ENCODE measurements around the gene MKRN1. TPM values are rescaled to one million over a fixed set of nuclear protein-coding genes. Genes with fewer than 3 reads are reported as not detected.
"Not testable (repeated sequence)": the region's sequence is repeated elsewhere in the genome, so short reads cannot be mapped to it uniquely, and the experiment has no call there.

Gene MKRN1
- polyA plus RNA-seq, 1 donor: 85.2 TPM

GRCh38 chr7:140458201-140458600 lies 21.1 kb downstream of the MKRN1 start:
- Histone ChIP-seq H3K27me3 (ENCODE audit: control insufficient read depth, insufficient read depth, low read length) (no peaks in the 10 kb centered on the region), H3K9me3 (ENCODE audit: control insufficient read depth, low read depth, low read length) (no peaks in the 10 kb centered on the region), H3K27ac (ENCODE audit: low read length) (no peak overlapping the region), H3K4me1 (ENCODE audit: control insufficient read depth, insufficient read depth, low read length) (no peaks in the 10 kb centered on the region), H3K36me3 (ENCODE audit: control insufficient read depth, insufficient read depth, low read length) (peaks cover 64% of the 10 kb centered on the region), H3K4me3 (ENCODE audit: low read length) (no peak overlapping the region)
- WGBS (ENCODE audit: insufficient coverage, low lambda C conversion rate): 100% methylated on average over 1 of the region's 3 CpGs
- DNase-seq: no peak

GRCh38 chr7:140456551-140457051 lies 22.7 kb downstream of the MKRN1 start:
- peaks cover 58% of the 10 kb centered on the region for H3K36me3 ChIP-seq (ENCODE audit: control insufficient read depth, insufficient read depth, low read length)

DNA sequence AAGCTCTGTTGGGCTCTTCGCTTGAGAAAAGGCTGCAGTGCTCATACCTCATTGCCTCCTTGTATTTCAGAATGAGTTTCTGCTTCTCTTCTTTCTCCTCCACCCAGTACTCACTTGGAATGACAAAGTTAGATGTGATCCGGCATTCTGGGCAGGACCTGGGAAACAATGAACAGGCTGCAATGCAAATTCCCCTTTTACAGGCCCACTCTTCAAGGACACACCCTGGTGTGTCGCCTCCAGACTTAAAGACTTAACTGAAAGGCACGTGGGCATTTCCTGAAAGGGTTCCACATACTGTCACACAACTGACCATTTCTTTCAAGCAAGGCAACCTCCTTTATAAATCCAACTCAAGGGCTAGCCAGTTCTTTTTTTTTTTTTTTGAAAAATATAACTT lies 23.6 kb downstream of the MKRN1 start:
- WGBS (ENCODE audit: insufficient coverage, low lambda C conversion rate): no CpG with 5 or more reads among the region's 4 CpGs
- no peak for DNase-seq
- Histone ChIP-seq H3K36me3 (ENCODE audit: control insufficient read depth, insufficient read depth, low read length) (peaks cover 55% of the 10 kb centered on the region), H3K9me3 (ENCODE audit: control insufficient read depth, low read depth, low read length) (no peaks in the 10 kb centered on the region), H3K4me3 (ENCODE audit: low read length) (no peak overlapping the region), H3K27ac (ENCODE audit: low read length) (no peak overlapping the region), H3K27me3 (ENCODE audit: control insufficient read depth, insufficient read depth, low read length) (no peaks in the 10 kb centered on the region), H3K4me1 (ENCODE audit: control insufficient read depth, insufficient read depth, low read length) (no peaks in the 10 kb centered on the region)

More at GRCh38 chr7:140456551-140457051, 22.7 kb downstream of the MKRN1 start:
- 61% methylated on average over 3 of the region's 9 CpGs for WGBS (ENCODE audit: insufficient coverage, low lambda C conversion rate)
- Histone ChIP-seq H3K27me3 (ENCODE audit: control insufficient read depth, insufficient read depth, low read length) (no peaks in the 10 kb centered on the region), H3K27ac (ENCODE audit: low read length) (no peak overlapping the region), H3K4me1 (ENCODE audit: control insufficient read depth, insufficient read depth, low read length) (no peaks in the 10 kb centered on the region), H3K4me3 (ENCODE audit: low read length) (no peak overlapping the region), H3K9me3 (ENCODE audit: control insufficient read depth, low read depth, low read length) (no peaks in the 10 kb centered on the region)
- DNase-seq: peak in 1 of 2 donors; percentile 29

- H3K27me3 ChIP-seq (ENCODE audit: control insufficient read depth, insufficient read depth, low read length): no peaks in the 10 kb centered on the region
- H3K9me3 ChIP-seq (ENCODE audit: control insufficient read depth, low read depth, low read length): no peaks in the 10 kb centered on the region
- 98% methylated on average over 5 of the region's 8 CpGs for WGBS (ENCODE audit: insufficient coverage, low lambda C conversion rate)
- H3K36me3 ChIP-seq (ENCODE audit: control insufficient read depth, insufficient read depth, low read length): peaks cover 48% of the 10 kb centered on the region
- H3K4me3 ChIP-seq (ENCODE audit: low read length): no peak overlapping the region
- H3K27ac ChIP-seq (ENCODE audit: low read length): no peak overlapping the region
- no peaks in the 10 kb centered on the region for H3K4me1 ChIP-seq (ENCODE audit: control insufficient read depth, insufficient read depth, low read length)
- no peak for DNase-seq
These were observed 24.7 kb downstream of the MKRN1 start for GRCh38 chr7:140454657-140455015.

DNA sequence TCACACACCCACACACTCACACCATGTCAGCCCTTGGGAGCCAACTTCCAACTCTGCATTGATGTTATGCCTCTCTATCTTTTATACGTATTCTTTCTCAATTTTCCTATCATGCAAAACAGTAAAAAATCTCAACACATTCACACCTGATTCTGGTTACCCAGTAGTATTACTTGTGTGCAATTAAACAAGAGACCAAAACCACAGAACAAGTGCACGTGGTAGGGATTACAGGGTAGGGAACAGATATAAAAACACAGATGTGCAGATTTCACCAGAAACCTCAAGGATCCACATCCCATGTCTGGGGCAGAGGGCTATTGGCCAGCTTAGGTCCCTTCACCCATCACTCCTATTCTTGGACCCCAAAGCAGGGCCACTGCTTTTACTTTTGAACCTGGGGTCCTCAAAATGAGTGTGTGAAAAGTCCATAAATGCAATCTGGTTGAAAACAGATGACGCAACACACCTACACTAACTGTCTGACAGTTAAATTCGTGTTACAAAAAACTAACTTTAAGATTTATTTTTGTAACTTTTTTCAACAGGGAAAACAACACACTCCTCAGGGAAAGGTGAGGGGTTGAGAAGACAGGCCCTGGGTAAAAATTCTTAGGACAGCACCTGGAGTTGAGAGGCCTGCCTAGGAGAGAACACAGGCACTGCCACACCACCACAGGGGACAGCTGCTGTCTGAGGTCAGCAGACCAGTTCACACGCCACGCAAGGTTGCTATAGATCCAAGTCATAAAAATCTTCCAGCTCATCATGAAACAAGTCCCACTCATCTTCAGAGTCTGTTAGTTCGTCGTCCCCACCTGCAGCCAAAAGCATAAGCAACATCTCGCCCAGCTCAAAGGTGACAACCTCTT lies 25.3 kb downstream of the MKRN1 start:
- DNase-seq; H3K27me3 ChIP-seq (ENCODE audit: control insufficient read depth, insufficient read depth, low read length); H3K27ac ChIP-seq (ENCODE audit: low read length); H3K4me1 ChIP-seq (ENCODE audit: control insufficient read depth, insufficient read depth, low read length); H3K4me3 ChIP-seq (ENCODE audit: low read length); H3K9me3 ChIP-seq (ENCODE audit: control insufficient read depth, low read depth, low read length): not testable (repeated sequence)
- WGBS (ENCODE audit: insufficient coverage, low lambda C conversion rate): no CpG with 5 or more reads among the region's 9 CpGs
- H3K36me3 ChIP-seq (ENCODE audit: control insufficient read depth, insufficient read depth, low read length): peaks cover 48% of the 10 kb centered on the region

DNA sequence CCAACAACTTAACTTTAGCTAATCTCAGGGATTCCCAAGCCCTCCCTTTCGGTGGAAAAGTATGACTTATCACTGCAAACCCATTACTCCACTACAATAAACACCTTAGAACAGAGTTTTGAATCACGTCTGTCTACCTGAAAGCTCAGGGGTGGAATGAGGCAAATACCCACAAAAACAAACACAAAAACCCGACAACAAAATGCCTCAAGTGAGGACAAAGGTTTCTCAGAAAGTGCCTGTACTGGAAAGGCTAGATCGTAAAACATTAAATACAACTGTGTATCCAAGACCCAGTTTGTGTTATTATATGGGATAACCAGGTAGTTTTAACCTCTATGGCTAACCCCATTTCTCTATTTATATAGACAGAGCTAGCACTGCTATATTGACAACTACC lies 26.0 kb downstream of the MKRN1 start:
- H3K27ac ChIP-seq (ENCODE audit: low read length): no peak overlapping the region
- DNase-seq: no peak
- H3K4me3 ChIP-seq (ENCODE audit: low read length): no peak overlapping the region
- peaks cover 41% of the 10 kb centered on the region for H3K36me3 ChIP-seq (ENCODE audit: control insufficient read depth, insufficient read depth, low read length)
- H3K27me3 ChIP-seq (ENCODE audit: control insufficient read depth, insufficient read depth, low read length): no peaks in the 10 kb centered on the region
- H3K9me3 ChIP-seq (ENCODE audit: control insufficient read depth, low read depth, low read length): no peaks in the 10 kb centered on the region
- H3K4me1 ChIP-seq (ENCODE audit: control insufficient read depth, insufficient read depth, low read length): no peaks in the 10 kb centered on the region
- WGBS (ENCODE audit: insufficient coverage, low lambda C conversion rate): 50% methylated on average over 1 of the region's 4 CpGs

- DNase-seq: no peak
- H3K36me3 ChIP-seq (ENCODE audit: control insufficient read depth, insufficient read depth, low read length): peaks cover 31% of the 10 kb centered on the region
- no CpG with 5 or more reads among the region's 1 CpG for WGBS (ENCODE audit: insufficient coverage, low lambda C conversion rate)
- no peaks in the 10 kb centered on the region for H3K9me3 ChIP-seq (ENCODE audit: control insufficient read depth, low read depth, low read length)
- no peak overlapping the region for H3K27ac ChIP-seq (ENCODE audit: low read length)
- no peaks in the 10 kb centered on the region for H3K4me1 ChIP-seq (ENCODE audit: control insufficient read depth, insufficient read depth, low read length)
- no peak overlapping the region for H3K4me3 ChIP-seq (ENCODE audit: low read length)
- no peaks in the 10 kb centered on the region for H3K27me3 ChIP-seq (ENCODE audit: control insufficient read depth, insufficient read depth, low read length)
These were observed 27.6 kb downstream of the MKRN1 start for GRCh38 chr7:140451716-140452115.

GRCh38 chr7:140448781-140449480 lies 30.4 kb downstream of the MKRN1 start:
- no peaks in the 10 kb centered on the region for H3K27me3 ChIP-seq (ENCODE audit: control insufficient read depth, insufficient read depth, low read length)
- no peak for DNase-seq
- WGBS (ENCODE audit: insufficient coverage, low lambda C conversion rate): no CpG with 5 or more reads among the region's 4 CpGs
- no peaks in the 10 kb centered on the region for H3K9me3 ChIP-seq (ENCODE audit: control insufficient read depth, low read depth, low read length)
- H3K4me3 ChIP-seq (ENCODE audit: low read length): no peak overlapping the region
- peaks cover 6% of the 10 kb centered on the region for H3K36me3 ChIP-seq (ENCODE audit: control insufficient read depth, insufficient read depth, low read length)
- no peaks in the 10 kb centered on the region for H3K4me1 ChIP-seq (ENCODE audit: control insufficient read depth, insufficient read depth, low read length)
- no peak overlapping the region for H3K27ac ChIP-seq (ENCODE audit: low read length)

DNA sequence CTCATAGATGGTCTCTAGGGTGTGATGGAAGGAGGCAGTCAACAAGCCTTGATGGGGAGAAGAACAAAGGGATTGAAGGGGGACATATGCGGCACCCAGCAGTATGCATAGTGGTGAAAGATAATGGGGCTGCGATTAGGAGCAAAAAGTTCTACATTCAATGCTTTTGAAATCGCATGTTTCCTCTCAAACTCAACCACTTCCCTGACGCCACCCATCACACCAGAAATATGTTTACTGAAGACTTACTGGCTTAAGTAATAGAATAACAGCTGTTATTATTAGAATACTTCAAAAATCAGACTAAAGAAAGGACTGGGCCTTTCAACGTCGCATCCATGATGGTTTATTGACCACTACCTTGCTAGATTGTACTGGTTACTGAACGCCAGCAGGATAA lies 31.5 kb downstream of the MKRN1 start:
- Histone ChIP-seq H3K27me3 (ENCODE audit: control insufficient read depth, insufficient read depth, low read length) (no peaks in the 10 kb centered on the region), H3K4me3 (ENCODE audit: low read length) (no peak overlapping the region), H3K9me3 (ENCODE audit: control insufficient read depth, low read depth, low read length) (no peaks in the 10 kb centered on the region), H3K36me3 (ENCODE audit: control insufficient read depth, insufficient read depth, low read length) (peaks cover 3% of the 10 kb centered on the region), H3K27ac (ENCODE audit: low read length) (no peak overlapping the region), H3K4me1 (ENCODE audit: control insufficient read depth, insufficient read depth, low read length) (no peaks in the 10 kb centered on the region)
- no peak for DNase-seq
- WGBS (ENCODE audit: insufficient coverage, low lambda C conversion rate): 60% methylated on average over 1 of the region's 7 CpGs

GRCh38 chr7:140446467-140446866 lies 32.8 kb downstream of the MKRN1 start:
- no peaks in the 10 kb centered on the region for H3K27me3 ChIP-seq (ENCODE audit: control insufficient read depth, insufficient read depth, low read length)
- H3K9me3 ChIP-seq (ENCODE audit: control insufficient read depth, low read depth, low read length): no peaks in the 10 kb centered on the region
- H3K4me3 ChIP-seq (ENCODE audit: low read length): no peak overlapping the region
- H3K27ac ChIP-seq (ENCODE audit: low read length): no peak overlapping the region
- no peak for DNase-seq
- H3K36me3 ChIP-seq (ENCODE audit: control insufficient read depth, insufficient read depth, low read length): no peaks in the 10 kb centered on the region
- no CpG with 5 or more reads among the region's 11 CpGs for WGBS (ENCODE audit: insufficient coverage, low lambda C conversion rate)
- no peaks in the 10 kb centered on the region for H3K4me1 ChIP-seq (ENCODE audit: control insufficient read depth, insufficient read depth, low read length)

Measured in large intestine (tissue), 3 donors.